ENCODE data around the gene IMPA2.

IMPA2 gene

DNA sequence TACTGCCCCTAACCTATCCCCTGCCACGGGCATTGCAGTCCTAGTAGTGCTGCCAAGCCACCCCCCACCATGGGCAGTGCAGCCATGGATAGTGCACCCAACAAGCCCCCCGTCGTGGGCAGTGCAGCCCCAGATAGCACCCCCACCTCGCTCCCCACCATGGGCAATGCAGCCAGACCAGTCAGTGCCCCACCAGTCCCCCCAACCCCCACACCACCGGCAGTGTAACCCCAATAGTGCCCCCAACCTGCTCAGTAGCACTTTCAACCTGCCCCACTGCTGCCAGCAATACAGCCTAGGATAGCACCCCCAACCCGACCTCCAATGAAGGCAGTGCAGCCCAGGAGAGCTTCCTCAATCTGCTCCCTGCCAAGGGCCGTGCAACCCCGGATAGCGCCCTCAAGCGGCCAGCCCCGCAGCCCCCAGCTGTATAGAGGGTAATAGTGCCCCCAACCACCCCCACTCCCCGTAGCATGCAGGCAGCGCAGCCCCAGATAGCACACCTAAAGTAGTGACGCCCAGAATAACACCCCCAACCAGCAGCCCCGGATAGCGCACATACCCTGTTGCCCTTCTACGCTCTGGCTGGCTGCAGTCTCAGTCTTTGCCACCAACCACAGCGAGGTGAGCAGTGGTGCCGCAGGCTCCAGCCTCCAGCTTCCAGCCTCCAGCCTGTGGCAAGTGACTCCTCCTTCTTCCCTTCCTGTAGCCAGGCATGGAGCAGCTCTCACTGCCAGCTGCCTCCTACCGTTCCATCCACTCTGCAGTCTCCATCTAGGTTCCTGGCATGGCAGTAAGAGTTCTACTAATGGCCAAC lies 66.9 kb downstream of the IMPA2 start:
- TF ChIP-seq ZFX (IDR thresholded peaks at IDR 0.05) (no peak), CTCF (conservative IDR thresholded peaks at IDR 0.05) (no peak)
- no peak overlapping the region for H3K27ac ChIP-seq

DNA sequence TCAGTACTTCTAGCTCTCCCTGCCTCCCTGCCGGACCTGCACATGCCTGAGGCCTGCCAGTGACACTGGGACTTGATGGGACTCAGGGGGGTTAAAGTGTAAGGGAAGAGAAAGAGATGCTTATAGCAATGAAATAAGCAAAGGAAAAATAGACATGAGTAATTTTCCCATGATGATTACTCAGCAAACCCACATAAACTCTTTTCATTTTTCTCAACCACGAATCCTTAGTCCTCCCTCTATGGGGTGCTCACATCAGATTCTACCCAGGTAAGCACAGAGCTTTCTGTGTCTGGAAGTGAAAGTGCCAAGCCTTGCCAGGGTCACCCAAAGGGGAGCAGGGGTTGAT lies 67.5 kb downstream of the IMPA2 start:
- no peak overlapping the region for H3K27ac ChIP-seq
- TF ChIP-seq CTCF (conservative IDR thresholded peaks at IDR 0.05) (no peak), ZFX (IDR thresholded peaks at IDR 0.05) (no peak)

DNA sequence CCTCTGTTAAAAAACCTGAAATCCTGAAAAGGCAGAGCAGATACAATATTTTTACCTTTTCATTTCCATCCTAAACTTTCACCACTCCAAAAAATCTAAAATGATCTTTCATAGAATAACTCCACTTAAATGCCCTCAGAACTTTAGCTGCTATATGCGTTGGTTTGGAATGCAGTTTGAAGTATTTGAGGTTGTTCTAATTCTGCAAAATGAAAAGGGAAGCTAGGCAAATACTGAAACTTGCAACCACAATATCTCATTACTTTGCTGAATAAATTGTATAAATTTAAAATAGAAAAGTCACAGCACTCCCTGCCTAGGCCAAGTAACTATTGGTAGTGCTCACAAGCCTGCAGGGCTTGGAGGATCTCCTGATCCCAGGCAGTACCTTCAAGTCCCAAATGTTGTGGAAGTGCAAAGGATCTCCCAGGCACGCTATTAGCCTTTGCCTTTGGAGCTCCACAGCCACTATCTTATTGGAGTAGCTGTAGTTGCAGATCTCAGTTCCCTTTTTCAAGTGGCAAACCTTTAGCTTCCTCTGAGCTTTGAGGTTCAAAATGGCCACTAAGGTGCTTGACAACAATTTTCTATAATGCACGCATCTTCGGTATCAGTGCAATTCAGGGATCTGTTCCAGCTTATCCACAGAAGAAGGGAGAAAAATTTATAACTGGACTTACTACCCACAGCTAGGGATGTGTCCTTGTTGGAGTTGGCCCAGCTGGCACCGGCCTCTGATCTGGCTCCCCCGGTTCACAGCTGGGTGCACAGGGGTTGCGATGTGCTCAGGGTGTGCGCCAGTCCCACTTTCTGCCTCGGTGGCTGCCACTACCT lies 68.9 kb downstream of the IMPA2 start:
- TF ChIP-seq CTCF (conservative IDR thresholded peaks at IDR 0.05) (no peak), ZFX (IDR thresholded peaks at IDR 0.05) (no peak)
- H3K27ac ChIP-seq = no peak overlapping the region

GRCh38 chr18:12052866-12053265 lies 71.6 kb downstream of the IMPA2 start:
- H3K27ac ChIP-seq = no peak overlapping the region
- no peak for TF ChIP-seq ZFX (IDR thresholded peaks at IDR 0.05)

GRCh38 chr18:12053289-12053688 lies 72.0 kb downstream of the IMPA2 start:
- TF ChIP-seq ZFX (IDR thresholded peaks at IDR 0.05) (no peak), CTCF (conservative IDR thresholded peaks at IDR 0.05) (no peak)
- no peak overlapping the region for H3K27ac ChIP-seq

DNA sequence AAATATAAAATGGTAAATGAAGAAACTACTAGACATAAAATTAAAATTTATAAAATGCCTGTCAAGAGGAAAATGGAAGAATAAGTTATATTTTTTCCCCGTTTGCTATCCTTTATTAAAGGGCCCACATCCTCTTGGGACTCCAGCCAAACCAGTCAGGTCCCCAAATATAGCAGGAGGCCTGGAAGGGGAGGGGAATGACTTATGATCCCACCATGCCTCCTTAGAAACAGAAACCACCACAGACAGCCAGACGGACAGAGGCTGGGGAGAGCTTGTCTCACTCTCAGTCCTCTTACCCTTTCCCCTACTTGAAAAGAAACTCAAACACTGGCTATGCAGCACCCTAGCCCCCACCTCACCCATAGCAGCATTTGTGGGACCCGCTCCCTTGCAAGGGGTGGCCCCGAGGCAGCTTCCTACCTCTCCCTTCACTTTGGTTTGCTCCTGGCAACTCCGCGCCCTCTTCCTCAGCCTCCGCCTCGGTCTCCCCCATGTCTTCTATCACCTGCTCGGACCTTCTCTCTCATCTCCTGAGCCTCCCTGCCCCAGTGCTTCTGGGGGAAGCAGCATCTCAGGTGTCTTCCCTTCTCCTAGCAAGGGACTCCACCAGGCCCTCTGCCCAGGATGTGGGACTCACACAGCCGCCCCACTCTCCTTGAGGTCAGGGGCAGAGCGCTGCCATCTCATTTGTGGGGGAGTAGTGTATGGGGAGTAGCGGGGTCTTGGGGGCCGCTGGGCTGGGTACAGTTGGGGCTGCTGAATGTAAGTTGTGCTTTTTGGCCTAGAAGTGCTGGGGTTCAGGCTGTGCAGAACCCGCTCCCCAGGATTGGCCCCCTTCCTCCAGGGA lies 75.0 kb downstream of the IMPA2 start:
- TF ChIP-seq ZFX (IDR thresholded peaks at IDR 0.05) (no peak), CTCF (conservative IDR thresholded peaks at IDR 0.05) (no peak)
- H3K27ac ChIP-seq = no peak overlapping the region

- TF ChIP-seq ZFX (IDR thresholded peaks at IDR 0.05) = no peak
- TF ChIP-seq CTCF (conservative IDR thresholded peaks at IDR 0.05) = no peak
- H3K27ac ChIP-seq = no peak overlapping the region
These were observed 75.6 kb downstream of the IMPA2 start for GRCh38 chr18:12056884-12057402.

Data from C4-2B (cell line).